GM18519 (cell line): ENCODE measurements around the gene ADK.
"Not testable (repeated sequence)": the region's sequence is repeated elsewhere in the genome, so short reads cannot be mapped to it uniquely, and the experiment has no call there.

Experiments
- ATAC-seq: cut with Tn5 transposase; IDR thresholded peaks from one replicate; pipeline ENCODE4 v1.9.1; 2021; ENCODE audit warnings: mild to moderate bottlenecking, moderate library complexity; ENCODE audit not compliant: unreplicated experiment, low FRiP score

ADK gene

DNA sequence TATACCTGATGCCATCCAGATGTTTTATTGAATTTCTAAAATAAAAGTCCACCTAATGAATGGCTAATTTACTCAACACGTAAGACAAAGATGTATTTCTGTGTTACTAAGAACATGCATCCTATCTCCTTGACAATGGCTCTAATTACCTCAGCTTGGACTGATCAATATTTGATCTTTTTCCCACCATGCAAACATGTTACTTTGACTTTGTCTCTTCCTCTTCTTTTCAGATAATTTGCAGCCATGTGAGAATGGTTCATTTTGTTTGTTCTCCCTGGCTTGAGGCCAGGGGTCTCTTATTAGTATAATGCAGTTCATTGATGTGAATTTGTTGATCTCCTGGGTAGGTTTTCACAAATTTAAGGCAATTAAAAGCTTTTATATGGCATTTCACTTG, 302.1 kb downstream of the ADK start:
- ATAC-seq: no peak

DNA sequence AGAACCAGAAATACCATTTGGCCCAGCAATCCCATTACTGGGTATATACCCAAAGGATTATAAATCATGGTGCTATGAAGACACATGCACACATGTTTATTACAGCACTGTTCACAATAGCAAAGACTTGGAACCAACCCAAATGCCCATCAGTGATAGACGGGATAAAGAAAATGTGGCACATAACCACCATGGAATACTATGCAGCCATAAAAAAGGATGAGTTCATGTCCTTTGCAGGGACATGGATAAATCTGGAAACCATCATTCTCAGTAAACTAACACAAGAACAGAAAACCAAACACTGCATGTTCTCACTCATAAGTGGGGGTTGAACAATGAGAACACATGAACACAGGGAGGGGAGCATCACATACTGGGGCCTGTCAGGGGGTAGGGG, 306.5 kb downstream of the ADK start:
- not testable (repeated sequence) for ATAC-seq

DNA sequence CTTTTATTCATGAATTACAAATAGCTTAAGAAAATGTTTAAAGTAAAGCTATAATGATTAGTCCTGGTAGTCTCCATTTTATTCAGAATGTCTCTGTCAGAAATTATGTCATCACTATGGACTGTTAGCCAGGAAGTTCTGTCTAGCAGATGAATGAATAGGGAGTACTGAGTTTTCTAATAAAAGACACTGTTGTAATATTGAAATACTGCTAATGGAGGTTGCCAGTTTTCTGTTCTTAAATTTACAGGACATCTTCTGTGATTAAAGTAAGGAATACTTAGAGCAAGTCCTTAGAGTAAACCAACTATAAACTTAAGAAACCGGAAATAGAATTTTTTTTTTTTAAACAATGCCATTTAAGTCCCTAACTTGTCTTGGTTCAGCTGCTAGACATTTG, 309.8 kb downstream of the ADK start:
- ATAC-seq: no peak

DNA sequence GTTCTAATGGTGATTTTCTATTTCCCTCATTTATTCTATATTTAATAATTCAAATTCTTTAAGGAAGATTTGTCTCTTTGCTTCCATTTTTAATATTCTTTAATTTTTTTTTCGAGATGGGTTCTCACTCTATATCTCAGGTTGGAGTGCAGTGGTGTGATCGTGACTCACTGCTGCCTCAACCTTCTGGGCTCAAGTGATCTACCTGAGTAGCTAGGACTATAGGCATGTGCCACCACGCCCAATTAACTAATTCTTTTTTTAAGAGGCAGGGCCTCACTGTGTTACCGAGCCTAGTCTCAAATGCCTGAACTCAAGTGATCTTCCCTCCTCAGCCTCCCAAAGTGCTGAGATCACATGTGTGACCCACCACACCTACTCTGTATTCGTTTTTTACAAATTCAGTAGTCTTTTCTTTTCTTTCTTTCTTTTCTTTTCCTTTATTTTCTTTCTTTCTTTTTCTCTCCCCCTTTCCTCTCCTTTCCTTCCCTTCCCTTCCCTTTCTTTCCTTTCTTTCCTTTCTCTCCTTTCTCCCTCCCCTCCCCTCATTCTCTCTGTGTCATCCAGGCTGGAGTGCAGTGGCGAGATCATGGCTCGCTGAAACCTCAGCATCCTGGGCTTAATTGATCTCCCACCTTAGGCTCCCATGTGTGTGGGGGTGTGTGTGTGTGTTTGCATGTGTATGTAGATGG, 323.1 kb downstream of the ADK start:
- no peak for ATAC-seq

DNA sequence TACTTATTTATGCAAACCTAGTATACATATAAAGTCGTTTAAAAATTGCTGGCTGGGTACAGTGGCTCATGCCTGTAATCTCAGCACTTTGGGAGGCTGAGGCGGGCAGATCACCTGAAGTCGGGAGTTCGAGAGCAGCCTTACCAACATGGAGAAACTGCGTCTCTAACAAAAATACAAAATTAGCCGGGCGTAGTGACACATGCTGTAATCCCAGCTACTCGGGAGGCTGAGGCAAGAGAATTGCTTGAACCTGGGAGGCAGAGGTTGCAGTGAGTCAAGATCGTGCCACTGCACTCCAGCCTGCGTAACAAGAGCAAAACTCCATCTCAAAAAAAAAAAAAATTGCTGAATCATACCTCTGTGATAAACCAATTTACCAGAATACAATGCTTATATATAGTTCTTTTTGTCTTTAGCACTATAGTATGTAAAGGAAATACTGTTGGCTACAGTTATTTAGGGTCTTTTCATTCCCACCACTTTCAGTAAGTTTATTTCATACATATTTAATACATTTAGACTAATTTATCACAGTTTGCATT, 325.2 kb downstream of the ADK start:
- not testable (repeated sequence) for ATAC-seq

DNA sequence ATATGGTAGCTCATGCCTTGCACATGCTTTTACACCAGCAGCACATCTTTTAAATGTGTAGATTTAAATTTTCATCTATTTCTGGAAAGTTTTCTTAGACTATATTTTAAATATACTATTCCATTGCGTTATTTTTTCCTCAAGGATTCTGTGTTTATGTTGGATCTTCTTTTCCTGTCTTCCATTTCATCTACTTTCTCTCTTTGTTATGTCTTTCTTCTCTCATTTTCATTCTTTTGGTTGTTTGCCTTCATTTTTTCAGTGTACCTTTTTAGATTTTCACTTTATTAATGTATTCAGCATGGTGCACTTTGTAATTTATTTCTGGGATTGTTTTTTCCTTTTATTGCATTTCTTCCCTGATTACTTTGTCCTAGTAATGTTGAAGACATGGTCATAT, 329.8 kb downstream of the ADK start:
- ATAC-seq: no peak

DNA sequence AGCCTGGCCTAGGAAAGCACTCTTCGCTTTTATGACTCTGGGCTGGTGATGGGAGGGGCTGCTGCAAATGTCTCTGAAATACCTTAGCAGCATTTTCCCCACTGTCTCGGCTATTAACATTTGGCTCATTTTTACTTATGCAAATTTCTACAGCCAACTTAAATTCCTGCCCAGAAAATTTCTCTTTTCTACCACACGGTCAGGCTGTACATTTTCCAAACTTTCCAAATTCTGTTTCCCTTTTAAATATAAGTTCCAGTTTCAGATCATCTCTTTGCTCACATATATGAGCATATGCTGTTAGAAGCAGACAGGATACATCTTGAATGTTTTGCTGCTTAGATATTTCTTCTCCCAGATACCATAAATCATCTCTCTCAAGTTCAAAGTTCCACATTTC, 332.3 kb downstream of the ADK start:
- no peak for ATAC-seq

DNA sequence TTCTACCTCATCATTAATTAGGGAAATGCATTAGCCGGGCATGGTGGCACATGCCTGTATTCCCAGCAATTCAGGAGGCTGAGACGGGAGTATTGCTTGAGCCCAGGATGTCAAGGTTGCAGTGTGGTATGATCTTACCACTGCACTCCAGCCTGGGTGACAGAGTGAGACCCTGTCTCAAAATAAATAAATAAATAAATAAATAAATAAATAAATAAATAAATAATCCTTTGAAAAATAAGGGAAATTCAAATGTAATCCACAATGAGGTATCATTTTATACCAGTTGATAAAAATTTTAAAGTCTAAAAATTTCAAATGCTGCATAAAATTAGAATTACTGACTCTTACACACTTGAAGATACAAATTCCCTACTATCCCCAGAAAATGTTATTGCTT, 334.3 kb downstream of the ADK start:
- no peak for ATAC-seq

DNA sequence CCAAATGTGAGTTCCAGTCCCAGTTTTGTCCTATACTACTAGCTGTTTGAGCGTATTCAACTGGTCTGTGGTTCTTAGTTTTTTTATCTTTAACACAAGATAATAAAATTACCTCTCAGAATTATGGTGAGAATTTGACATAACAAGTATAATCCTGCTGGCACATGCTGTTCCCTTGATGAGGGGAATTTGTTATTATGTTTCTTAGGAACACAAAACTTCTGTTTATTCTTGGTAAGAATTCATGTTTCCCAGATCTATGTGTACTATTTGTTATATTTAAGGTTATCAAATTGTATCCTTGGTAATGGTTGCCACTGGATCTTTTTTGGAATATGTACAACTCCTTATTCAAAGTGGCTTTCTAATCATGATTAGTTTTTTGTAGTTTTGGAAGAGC, 335.6 kb downstream of the ADK start:
- no peak for ATAC-seq

DNA sequence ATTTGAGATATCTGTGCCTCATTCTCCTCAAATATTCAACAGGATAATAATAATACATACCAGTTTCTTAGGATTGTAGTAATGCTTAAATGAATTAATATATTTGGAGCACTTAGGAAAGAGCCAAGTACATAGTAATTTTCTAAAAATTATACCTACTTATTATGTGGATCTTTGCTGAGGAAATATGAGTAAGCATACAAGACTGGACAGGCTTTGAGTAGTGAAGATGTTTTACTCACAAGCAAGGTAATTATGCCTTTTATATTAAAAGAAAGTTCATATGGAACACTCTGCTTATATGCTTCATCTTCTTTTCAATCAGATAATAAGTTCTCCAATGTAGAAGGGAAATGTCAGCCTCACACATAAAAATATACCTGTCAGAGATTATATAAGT, 337.9 kb downstream of the ADK start:
- no peak for ATAC-seq

DNA sequence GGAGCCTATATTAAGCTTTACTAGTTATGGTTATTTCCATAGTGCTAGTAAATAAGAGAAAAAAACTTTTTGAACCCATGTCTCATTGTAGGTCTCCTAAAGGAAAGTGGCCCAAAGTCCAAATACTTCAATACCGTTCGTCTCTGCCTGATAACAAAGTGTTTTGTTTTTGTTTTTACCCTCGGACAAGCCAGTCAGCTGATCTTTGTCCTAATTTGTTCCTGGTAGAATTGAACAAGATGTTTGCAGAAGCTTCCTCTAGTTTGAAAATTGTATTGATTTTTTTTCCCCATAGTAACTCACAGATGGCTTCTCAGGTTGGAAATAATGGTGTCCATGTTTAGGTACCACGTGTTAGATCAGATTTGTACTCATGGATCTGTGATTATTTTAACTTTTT, 339.5 kb downstream of the ADK start:
- no peak for ATAC-seq

DNA sequence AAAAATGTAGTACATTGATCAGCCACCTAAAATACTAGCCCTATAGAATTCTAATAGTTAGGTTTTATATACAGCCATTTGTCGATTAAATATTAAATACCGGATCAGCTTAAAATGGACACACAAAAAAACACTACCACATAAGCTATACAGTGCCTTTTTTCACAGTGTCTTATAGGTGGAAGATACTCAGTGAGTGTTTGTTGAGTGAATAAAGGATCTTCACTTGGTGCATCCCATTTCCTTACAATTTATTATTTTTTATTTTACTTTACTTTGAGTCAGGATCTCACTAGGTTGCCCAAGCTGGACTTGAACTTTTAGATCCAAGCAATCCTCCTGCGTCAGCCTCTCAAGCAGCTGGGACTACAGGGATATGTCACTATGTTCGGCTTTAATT, 340.0 kb downstream of the ADK start:
- ATAC-seq: no peak

DNA sequence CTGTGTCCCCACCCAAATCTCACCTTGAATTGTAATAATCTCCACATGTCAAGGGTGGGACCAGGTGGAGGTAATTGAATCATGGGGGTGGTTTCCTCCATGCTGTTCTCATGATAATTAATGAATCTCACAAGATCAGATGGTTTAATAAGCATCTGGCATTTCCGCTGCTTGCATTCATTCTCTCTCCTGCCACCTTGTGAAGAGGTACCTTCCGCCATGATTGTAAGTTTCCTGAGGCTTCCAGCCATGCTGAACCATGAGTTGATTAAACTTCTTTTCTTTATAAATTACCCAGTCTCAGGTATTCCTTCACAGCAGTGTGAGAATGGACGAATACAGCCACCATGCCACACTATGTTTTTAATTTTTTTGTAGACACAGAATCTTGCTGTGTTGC, 345.3 kb downstream of the ADK start:
- not testable (repeated sequence) for ATAC-seq

DNA sequence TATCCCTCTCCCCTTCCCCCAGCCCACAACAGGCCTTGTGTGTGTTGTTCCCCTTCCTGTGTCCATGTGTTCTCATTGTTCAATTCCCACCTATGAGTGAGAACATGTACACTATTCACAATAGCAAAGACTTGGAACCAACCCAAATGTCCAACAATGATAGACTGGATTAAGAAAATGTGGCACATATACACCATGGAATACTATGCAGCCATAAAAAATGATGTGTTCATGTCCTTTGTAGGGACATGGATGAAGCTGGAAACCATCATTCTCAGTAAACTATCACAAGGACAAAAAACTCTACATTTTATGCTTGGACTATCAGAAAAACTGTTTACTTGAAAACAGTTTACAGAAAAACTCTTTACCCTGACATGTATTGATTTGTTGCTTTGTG, 347.6 kb downstream of the ADK start:
- not testable (repeated sequence) for ATAC-seq

DNA sequence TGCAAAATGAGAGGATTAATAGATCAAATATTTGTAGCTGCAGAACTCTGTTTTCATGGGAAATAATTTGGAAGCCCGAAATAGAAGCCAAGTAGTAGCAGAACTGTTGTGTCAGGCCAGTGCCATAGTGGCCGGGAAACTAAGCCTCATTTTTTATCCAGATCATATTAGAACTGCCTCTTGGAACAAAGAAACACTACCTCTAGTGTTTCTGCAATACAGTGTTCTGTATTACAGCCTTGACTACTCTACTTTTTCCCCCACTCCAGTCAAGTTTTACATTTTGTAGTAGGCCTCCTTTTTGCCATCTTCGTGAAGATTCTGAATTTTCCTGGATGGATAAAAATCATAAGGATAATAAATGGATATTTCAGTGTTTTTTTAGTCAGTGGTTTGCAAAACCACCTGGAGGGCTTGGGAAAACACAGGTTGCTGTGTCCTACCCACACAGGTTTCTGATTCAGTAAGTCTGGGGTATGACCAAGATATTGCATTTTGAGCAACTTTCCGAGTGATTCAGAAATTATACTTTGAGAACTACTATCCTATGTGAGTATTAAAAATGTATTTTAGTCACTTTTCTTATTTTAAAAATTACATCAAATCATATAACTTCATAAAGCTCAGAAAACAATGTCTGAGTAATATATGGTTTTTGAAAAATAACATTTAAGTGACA, 349.1 kb downstream of the ADK start:
- ATAC-seq: no peak

DNA sequence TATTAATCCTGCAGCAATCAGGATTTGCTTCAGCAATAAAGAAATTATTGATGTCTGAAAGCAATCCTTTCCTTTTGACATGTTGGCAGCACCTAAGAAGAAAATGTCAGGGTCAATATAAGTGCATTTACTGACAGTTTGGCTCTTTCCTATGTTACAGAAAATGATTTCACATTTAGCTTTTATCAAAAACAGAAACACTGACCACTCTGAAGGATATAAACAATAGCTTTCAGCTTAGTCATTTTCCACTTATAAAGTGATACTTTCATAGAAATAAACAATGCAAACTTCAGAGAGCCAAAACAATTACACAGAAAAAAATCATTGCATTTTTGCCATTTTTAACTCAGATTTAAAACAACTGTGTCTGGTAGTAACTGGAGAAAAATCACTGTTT, 349.8 kb downstream of the ADK start:
- no peak for ATAC-seq

DNA sequence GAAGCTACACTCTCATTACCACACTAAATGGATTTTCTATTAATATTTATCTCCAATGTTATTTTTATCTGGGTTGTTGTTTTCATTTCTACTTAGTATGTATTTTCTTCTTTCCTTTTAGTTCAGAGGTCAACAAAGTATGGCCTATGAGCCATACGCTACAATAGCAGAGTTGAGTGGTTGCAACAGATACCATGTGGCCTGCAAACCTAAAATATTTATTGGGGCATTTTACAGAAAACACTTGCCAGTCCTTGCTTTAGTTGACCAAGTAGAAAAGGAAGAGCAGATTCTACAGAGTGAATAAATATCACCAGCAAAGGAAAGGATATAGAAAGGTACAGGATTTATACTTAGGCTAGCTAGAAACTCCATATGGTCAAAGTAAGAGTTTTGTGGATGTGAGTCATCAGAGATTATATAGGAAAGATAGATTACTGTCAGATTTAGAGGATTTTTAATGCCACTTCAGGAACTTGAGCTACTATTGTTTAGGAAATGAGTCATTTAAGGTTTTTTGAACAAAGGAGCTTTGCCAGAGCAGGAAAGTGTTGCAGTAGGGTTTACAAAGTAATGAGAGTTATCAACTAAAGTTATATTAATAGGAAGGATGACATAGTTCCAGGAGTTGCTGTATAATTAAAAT, 352.1 kb downstream of the ADK start:
- ATAC-seq: no peak

DNA sequence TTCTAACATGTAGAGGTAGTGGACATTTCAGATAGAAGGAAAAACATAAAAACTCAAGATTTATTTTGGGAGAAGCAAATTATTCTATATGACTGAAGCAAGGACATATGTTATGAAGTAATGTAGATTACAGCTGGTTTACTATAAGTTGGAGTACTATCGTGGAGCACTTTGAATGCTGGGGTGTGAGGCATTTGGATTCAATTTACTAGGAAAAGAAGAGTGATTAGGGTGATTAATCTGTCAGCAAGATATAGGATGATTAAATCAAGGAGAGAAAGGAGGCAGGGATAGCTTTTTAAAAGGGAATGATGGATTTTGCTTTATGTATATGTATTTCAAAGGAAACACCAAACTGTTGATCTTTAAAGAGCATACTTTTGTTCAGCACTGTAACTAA, 356.9 kb downstream of the ADK start:
- ATAC-seq: no peak

DNA sequence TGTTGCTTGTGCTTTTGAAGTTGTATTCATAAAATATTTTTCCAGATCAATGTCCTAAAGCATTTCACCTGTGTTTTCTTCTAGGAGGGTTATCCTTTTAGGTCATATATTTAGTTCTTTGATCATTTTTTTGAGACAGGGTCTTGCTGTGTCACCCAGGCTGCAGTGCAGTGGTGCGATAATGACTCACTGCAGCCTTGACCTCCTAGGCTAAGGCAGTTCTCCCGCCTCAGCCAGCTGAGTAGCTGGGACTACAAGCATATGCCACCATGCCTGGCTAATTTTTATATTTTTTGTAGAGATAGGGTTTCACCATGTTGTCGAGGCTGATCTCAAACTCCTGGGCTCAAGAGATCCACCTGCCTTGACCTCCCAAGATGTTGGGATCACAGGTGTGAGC, 359.6 kb downstream of the ADK start:
- ATAC-seq: no peak

DNA sequence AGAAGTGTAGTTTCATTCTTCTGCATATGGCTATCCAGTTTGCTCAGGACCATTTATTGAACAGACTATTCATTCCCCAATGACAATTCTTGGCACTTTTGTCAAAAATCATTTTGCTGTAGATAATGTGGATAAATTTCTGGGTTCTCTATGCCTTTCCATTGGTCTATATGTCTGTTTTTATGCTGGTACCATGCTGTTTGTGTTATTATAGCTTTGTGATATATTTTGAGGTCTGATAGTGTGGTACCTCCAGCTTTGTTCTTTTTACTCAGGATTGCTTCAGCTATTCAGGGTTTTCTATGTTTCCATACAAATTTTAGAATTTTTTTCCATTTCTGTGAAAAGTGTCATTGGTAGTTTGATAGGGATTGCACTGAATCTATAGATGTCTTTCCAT, 360.0 kb downstream of the ADK start:
- no peak for ATAC-seq

DNA sequence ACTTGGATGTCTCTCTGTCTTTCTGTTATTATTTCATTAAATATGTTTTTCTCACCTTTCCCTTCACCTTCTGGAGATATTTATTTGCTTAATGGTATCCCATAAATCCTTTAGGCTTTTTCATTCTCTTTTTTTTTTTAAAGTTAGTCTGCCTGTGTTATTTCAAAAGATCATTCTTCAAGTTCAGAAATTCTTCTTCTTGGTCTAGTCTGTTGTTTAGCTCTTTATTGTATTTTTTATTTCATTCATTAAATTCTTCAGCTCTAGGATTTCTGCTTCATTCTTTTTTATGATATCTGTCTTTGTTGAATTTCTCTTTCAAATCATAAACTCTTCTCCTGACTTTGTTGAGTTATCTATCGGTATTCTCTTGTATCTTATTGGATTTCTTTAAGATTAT, 363.3 kb downstream of the ADK start:
- no peak for ATAC-seq

DNA sequence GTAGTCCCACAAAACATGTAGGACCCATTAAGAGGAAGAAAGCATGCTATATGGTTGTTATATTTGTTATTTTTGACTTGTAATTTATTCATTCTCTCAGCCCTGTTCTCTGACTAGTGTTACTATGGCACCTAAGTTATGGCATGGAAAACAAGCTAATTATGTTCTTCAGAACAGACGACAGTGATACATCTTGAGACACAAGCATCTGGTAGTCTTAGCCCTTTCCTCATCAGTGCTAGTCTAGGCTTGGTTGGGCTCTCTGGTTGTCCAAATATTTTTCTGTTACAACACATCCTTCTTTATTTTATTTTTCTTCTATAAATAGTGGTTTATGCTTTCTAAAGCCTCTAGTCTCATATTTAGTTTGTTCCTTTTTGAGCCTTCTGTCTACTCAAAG, 367.0 kb downstream of the ADK start:
- ATAC-seq: no peak
